ENCODE data around the gene PCDH7. TPM values are rescaled to one million over a fixed set of nuclear protein-coding genes. Genes with fewer than 3 reads are reported as not detected.

The PCDH7 gene
- total RNA-seq, 1 experiment from 2014 or later = 36.8 TPM

DNA sequence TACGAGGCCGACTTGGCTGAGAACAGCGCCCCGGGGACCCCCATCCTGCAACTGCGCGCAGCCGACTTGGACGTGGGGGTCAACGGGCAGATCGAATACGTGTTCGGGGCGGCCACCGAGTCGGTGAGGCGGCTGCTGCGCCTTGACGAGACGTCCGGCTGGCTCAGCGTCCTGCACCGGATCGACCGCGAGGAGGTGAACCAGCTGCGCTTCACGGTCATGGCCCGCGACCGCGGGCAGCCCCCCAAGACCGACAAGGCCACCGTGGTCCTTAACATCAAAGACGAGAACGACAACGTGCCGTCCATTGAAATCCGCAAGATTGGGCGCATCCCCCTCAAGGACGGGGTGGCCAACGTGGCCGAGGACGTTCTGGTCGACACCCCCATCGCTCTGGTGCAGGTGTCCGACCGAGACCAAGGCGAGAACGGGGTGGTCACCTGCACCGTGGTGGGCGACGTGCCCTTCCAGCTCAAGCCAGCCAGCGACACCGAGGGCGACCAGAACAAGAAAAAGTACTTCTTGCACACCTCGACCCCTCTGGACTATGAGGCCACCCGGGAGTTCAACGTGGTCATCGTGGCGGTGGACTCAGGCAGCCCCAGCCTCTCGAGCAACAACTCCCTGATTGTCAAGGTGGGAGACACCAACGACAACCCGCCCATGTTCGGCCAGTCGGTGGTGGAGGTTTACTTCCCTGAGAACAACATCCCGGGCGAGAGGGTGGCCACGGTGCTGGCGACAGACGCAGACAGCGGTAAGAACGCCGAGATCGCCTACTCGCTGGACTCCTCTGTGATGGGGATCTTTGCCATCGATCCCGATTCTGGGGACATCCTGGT is 2.4 kb downstream of the PCDH7 start:
- DNase-seq (ENCODE audit: low read depth, low spot score) = no peak

DNA sequence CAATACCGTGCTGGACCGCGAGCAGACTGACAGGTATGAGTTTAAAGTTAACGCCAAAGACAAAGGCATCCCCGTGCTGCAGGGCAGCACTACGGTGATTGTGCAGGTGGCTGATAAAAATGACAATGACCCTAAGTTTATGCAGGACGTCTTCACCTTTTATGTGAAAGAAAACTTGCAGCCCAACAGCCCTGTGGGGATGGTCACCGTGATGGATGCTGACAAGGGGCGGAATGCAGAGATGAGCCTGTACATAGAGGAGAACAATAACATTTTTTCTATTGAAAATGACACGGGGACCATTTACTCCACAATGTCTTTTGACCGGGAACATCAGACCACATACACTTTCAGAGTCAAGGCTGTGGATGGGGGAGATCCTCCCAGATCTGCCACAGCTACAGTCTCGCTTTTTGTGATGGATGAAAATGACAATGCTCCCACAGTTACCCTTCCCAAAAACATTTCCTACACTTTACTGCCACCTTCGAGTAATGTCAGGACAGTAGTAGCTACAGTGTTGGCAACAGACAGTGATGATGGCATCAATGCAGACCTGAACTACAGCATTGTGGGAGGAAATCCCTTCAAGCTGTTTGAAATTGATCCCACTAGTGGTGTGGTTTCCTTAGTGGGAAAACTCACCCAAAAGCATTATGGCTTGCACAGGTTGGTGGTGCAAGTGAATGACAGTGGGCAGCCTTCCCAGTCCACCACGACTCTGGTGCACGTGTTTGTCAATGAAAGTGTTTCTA is 3.2 kb downstream of the PCDH7 start:
- DNase-seq (ENCODE audit: low read depth, low spot score) = no peak
- in situ Hi-C loops (cut with HindIII; ENCODE audit: low pct_unique_long_range_greater_than_20kb, low sequenced_read_pairs) = no loop called here

More for the DNA sequence above, 2.4 kb downstream of the PCDH7 start:
- in situ Hi-C loops (cut with HindIII; ENCODE audit: low pct_unique_long_range_greater_than_20kb, low sequenced_read_pairs) = no loop called here

DNA sequence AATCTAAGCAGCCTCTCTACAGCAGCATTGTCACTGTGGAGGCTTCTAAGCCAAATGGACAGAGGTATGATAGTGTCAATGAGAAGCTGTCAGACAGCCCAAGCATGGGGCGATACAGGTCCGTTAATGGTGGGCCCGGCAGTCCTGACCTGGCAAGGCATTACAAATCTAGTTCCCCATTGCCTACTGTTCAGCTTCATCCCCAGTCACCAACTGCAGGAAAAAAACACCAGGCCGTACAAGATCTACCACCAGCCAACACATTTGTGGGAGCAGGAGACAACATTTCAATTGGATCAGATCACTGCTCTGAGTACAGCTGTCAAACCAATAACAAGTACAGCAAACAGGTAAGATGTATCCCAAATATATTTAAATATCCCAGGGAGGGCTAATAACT is 4.1 kb downstream of the PCDH7 start:
- DNase-seq (ENCODE audit: low read depth, low spot score) = no peak
- in situ Hi-C loops (cut with HindIII; ENCODE audit: low pct_unique_long_range_greater_than_20kb, low sequenced_read_pairs) = no loop called here

DNA sequence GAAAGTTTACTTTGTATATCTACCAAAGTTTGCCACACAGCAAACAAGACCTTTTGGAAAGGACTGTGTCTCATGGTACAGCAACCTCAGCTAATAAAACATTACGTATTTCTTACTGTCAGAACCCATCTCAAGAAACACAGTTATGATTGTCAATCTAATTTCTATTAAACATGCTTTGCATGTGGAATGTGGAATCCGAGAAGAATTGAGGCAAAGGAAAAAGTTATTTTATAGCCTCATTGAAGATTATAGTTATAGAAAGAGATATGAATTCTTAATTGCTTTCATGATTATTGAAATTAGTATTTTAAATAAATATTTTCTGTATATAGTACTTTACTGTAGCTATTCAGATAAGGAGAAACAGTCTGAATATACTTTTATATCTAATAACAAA is 5.4 kb downstream of the PCDH7 start:
- DNase-seq (ENCODE audit: low read depth, low spot score) = no peak
- in situ Hi-C loops (cut with HindIII; ENCODE audit: low pct_unique_long_range_greater_than_20kb, low sequenced_read_pairs) = no loop called here

DNA sequence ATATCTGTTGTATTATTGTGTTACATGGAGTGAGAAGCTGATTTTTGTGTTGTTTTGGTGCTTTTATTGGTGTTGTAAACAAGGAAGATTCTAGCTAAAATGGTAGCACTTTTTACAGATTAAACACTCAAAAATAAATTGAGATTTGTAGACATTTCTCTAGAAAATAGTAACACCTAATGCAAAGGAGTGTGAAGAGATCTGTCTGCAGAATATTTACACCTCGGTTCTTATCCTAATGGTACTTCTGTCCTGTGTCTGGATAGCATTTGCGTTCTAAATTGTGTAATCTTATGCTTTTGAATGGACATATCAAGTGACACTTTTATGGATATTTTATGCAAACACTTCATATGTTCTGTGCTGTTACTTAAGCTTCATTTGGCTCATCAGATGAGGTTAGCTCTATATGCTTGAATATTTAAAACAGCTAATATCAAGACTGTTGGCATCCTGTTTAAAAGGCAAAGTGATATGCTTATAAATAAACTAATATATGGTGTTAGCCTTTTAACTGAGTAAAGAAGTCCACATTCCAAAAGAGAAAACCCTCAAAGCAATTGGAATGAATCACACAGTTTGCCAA is 6.0 kb downstream of the PCDH7 start:
- in situ Hi-C loops (cut with HindIII; ENCODE audit: low pct_unique_long_range_greater_than_20kb, low sequenced_read_pairs) = no loop called here
- DNase-seq (ENCODE audit: low read depth, low spot score) = no peak

DNA sequence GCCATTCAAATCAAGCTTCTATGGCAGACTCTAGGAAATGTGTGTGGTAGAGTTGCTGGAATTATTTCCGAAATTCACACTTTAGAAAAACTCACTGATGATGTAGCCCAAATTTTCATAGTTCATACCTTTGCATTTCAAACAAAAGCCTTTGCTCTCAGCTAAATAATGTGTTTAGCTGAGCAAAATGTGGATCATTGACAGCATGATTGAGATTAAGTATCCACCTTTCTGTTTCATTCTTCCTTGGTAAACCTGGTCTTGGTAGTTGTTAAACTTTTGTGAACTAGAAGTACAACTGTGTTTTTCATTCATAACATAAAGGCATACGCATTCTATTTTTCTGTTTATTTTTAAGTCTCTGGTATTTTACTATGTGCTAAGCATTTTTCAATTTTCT is 7.2 kb downstream of the PCDH7 start:
- no peak for DNase-seq (ENCODE audit: low read depth, low spot score)
- in situ Hi-C loops (cut with HindIII; ENCODE audit: low pct_unique_long_range_greater_than_20kb, low sequenced_read_pairs) = no loop called here

DNA sequence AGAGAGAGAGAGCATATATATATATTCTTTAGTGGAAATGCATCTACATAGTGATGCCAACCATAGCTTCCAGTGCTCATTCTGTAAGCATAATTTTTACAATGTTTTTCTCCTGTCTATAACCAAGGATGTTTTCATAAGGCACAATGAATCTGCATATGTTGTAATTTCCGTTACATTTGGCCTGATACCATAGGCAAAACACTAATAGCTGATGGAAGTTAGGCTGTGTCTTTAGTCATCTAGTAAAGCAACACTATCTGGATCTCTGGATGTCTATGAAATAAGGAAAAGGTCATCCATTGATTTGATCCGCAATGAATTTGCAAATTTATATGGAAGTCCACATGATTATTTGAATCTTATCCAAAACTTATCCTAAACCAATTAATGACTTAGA is 8.1 kb downstream of the PCDH7 start:
- in situ Hi-C loops (cut with HindIII; ENCODE audit: low pct_unique_long_range_greater_than_20kb, low sequenced_read_pairs) = no loop called here
- DNase-seq (ENCODE audit: low read depth, low spot score) = no peak

DNA sequence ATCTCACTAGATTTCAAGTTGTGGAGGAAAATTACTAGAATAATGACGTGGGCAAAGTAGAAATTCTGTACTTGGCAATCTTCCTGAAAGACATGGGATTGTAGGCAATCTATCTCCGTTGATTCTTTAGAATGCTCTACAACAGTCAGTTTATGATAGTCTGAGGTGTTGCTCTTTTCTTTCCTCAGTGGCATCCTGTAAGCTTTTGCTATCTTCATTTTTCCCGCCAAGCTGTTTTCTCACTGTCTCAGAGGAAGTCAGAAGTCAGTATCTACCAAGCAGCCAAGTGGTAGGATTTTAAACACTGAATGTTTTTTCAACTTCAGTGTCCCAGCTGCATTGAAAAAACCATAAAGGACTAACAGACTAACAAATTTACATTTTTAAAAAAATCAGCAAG is 23.7 kb downstream of the PCDH7 start:
- DNase-seq (ENCODE audit: low read depth, low spot score) = no peak
- in situ Hi-C loops (cut with HindIII; ENCODE audit: low pct_unique_long_range_greater_than_20kb, low sequenced_read_pairs) = no loop called here

DNA sequence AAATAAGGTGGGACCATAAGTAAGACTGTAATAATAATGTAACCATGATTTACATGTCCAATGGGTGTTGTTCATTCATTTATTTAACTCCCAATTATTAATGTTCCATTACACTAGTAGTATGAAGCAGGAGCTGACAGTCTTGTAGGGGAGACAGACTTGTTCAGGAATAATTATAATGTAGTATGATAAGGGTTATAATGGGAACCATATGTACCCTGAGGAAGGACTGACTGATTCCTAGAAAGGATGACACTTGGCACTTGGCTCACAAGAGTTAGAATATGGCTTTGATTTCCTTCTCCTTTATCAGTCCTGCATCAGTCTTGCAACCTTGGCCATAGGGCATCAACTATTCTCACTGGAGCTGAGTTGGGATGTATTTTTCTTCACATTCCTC is 24.2 kb downstream of the PCDH7 start:
- in situ Hi-C loops (cut with HindIII; ENCODE audit: low pct_unique_long_range_greater_than_20kb, low sequenced_read_pairs) = no loop called here
- no peak for DNase-seq (ENCODE audit: low read depth, low spot score)

DNA sequence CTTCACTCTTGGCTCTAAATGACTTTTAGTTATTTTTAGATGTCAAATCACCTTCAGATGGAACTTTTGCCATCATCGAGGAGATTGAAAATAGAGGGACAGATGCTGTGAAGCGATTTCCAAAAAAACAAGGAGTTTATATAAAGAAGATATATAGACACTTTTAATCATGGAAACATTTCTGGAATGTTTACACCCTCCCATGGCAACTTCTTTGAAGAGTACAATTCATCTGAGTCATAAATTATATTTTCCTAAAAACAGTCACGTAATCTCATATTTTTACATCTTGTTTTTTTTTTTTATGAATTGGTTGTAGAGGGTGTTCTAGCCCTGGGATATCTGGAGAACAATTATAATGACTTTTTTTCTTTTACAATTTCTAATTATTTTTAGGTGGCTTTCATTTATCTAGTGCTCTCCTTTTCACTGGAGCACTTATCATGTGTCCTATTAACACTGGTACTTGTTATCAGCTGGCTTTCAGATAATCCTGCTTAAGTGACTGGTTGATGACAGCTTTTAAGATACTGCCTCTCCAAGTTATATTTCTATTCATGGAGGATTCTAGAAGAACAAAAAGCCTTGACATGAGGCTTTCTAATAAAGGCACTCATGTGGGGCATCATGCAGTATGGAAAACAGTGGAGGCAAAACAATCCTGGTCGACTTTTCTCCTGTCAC is 24.9 kb downstream of the PCDH7 start:
- in situ Hi-C loops (cut with HindIII; ENCODE audit: low pct_unique_long_range_greater_than_20kb, low sequenced_read_pairs) = no loop called here
- DNase-seq (ENCODE audit: low read depth, low spot score) = no peak

DNA sequence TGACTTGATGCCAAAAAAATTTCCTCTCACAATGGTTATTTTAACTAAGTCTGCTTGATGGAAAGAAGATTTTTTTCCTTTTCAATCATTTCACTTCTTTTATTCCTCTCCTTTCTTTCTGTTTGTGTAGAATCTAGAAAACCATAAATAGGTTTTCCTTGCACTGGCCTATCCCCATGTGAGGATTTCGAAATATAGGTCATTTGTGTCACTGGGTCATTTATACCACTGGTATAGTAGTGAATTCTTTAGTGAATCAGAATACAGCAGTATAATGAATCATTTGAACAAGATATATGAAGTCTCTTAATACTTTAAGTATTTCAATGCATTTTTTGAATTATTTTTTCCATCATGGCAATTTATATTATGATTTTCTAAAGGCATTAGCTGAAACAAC is 26.6 kb downstream of the PCDH7 start:
- DNase-seq (ENCODE audit: low read depth, low spot score) = no peak
- in situ Hi-C loops (cut with HindIII; ENCODE audit: low pct_unique_long_range_greater_than_20kb, low sequenced_read_pairs) = no loop called here

DNA sequence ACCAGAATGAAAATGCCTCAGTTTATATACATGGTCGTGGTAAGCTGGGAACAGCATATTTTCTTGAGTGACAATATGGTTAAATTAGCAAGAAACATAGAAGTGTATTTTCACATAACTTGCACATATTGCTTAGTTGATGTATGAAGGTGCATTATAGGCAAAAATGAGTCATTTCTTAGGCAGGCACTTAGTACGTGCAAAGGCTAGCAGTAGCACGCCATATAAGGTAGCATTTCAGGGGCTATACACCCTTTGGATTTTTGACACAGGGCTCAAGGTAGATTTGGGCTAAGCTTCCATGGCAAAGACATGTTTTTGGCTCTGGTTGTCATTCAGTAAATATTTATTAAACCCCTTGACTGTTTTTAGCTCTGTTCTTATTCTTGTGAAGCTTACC is 33.1 kb downstream of the PCDH7 start:
- in situ Hi-C loops (cut with HindIII; ENCODE audit: low pct_unique_long_range_greater_than_20kb, low sequenced_read_pairs) = no loop called here
- DNase-seq (ENCODE audit: low read depth, low spot score) = no peak

DNA sequence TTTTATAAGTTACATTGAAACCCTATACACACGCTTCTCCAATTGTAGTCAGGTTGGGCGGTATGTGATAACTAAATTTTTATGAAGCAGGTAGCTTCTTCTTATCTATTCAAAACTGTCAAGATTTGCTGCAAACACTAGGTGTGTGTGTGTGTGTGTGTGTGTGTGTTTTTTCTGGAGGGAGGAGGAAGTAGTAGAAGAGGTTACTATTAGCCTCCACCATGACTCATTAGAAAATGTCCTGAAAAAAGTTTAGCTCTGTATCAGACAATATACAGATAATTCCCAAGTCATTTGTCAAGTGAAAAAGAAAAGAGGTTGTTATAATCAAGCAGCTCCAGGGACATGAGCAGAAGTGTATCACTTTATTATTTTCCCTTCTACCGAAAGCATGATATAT is 33.9 kb downstream of the PCDH7 start:
- in situ Hi-C loops (cut with HindIII; ENCODE audit: low pct_unique_long_range_greater_than_20kb, low sequenced_read_pairs) = no loop called here
- no peak for DNase-seq (ENCODE audit: low read depth, low spot score)

DNA sequence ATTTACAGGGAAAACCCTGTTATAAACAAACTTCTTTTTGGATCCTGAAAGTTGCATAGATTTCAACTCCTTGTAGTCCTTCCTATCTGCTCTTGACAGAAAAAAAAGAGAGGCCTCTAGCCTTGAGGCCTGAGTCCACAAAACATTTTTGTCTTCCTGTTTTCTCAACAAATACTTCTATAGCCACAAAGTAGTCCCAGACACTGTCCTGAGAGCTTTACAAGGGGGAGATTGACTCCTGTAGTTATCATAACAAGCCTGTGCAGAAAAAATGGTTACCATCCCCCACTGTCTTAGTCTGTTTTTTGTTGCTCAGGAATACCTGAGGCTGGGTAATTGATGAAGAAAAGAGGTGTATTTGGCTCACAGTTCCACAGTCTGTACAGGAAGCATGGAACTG is 35.2 kb downstream of the PCDH7 start:
- no peak for DNase-seq (ENCODE audit: low read depth, low spot score)
- in situ Hi-C loops (cut with HindIII; ENCODE audit: low pct_unique_long_range_greater_than_20kb, low sequenced_read_pairs) = no loop called here

DNA sequence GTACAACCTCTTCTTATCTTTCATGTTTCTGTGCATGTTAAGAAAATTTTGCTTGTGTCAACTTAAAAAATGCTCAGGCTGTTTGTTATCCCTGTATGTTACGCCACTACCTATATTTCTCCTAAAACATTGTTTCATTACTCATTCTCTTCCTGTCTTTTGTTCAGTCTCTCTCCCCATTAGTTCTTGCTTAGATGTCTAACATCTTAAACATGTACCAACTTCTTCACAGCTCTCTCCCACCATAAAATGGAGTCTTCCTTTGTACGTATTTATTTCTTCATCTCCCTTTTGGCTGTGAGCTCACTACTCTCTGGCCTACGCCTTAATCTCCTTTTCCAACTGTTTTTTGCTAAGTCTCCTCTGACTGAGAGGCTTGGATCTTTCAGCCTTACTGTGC is 36.4 kb downstream of the PCDH7 start:
- in situ Hi-C loops (cut with HindIII; ENCODE audit: low pct_unique_long_range_greater_than_20kb, low sequenced_read_pairs) = no loop called here
- DNase-seq (ENCODE audit: low read depth, low spot score) = no peak

DNA sequence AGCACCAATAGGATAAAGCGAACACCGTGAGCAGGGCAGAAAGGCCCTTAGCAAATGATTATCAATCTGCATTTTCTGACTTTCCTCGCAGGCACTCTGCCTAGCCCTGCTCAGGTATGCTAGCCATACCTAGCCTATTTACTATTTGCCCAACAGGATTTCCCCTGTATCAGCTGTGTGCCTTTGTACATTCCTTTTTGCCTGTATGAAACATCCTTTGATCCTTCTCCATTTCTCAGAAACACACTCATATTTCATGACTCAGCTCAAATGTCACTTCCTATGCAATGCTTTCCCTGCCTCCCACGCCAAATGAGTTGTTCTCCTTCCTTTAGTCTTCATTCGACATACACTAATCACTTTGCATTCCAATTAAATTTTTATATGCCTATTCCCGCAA is 37.2 kb downstream of the PCDH7 start:
- in situ Hi-C loops (cut with HindIII; ENCODE audit: low pct_unique_long_range_greater_than_20kb, low sequenced_read_pairs) = no loop called here
- DNase-seq (ENCODE audit: low read depth, low spot score) = no peak

DNA sequence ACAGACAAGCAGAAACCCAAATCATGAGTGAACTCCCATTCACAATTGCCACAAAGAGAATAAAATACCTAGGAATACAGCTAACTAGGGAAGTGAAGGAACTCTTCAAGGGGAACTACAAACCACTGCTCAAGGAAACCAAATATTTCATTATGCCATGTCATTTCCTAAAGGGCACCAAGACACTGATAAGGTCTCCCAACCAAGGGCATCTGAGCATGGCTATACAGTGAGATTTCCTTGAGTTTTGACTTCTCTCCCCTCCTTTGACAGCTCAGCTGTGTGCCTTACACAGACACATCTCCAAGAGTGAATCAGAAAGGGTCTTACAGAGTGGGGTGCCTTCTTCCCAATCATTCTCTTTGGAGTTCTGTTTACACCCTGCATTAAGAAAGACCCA is 40.4 kb downstream of the PCDH7 start:
- no peak for DNase-seq (ENCODE audit: low read depth, low spot score)
- in situ Hi-C loops (cut with HindIII; ENCODE audit: low pct_unique_long_range_greater_than_20kb, low sequenced_read_pairs) = no loop called here

DNA sequence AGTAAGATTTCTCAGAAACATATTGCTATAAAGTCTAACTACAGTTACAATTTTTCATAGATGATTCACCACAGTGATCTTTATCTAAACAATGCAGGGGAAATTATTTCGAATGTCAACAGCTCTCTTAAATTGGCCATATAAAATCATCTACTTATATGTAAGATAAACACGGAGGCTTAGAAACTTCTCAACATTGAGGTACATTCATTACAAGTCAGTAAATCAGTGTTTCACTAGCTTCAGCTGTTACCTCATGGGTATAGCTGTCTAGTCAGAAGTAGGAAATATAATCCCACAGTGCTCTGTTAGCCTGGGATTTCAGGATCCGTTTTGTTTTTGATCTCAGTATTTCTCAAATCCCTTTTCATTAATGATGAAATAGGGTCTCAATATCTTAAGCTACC is 43.2 kb downstream of the PCDH7 start:
- in situ Hi-C loops (cut with HindIII; ENCODE audit: low pct_unique_long_range_greater_than_20kb, low sequenced_read_pairs) = no loop called here
- no peak for DNase-seq (ENCODE audit: low read depth, low spot score)
